HG02885 (cell line): Measurements from ENCODE around the gene CYP4F11.
"Not testable (repeated sequence)": the region's sequence is repeated elsewhere in the genome, so short reads cannot be mapped to it uniquely, and the experiment has no call there.

Experiments used
- ATAC-seq: cut with Tn5 transposase; IDR thresholded peaks from one replicate; pipeline ENCODE4 v1.9.1; 2021; ENCODE audit warnings: mild to moderate bottlenecking; ENCODE audit not compliant: unreplicated experiment, poor library complexity

CYP4F11 gene

DNA sequence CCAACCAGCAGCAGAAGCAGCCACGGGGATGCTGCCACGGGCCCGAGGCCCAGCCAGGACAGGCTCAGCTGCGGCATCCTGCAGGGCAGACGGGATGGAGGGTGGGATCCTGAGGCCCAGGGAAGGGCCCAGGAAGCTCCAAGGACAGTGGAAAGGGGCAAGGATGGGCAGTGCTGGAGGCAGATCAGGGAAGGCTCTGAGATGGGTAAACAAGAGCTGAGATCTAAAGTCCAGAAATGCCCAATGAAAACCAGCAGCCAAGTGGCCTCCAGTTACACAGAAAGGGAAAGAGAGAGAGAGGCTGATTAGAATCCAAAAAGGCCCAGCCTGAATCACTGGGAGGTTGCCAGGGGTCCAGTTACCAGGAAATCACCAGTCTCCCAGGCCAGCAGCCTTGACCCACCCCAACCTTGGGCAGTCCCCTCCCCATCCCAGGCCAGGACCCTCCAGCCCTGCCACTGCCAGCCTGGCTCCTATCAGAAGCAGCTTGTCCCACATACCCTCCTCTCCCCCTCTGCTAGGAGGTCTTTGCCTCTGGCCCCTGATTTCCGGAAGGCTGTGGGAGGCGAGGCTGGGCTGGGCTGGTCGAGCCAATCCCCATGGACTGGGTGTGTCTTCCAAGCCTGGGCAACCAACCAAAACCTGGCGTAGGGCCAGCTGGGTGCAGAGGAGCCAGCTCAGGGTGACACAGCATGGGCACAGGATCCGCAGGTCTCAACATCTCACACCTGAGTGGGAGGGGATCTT lies at the start of gene CYP4F11:
Gene CYP4F11 (minus strand): TSS at position 198 of the 747 bp plus-strand sequence. CDS start 121 bp downstream, at position 77.
- ATAC-seq: no peak

DNA sequence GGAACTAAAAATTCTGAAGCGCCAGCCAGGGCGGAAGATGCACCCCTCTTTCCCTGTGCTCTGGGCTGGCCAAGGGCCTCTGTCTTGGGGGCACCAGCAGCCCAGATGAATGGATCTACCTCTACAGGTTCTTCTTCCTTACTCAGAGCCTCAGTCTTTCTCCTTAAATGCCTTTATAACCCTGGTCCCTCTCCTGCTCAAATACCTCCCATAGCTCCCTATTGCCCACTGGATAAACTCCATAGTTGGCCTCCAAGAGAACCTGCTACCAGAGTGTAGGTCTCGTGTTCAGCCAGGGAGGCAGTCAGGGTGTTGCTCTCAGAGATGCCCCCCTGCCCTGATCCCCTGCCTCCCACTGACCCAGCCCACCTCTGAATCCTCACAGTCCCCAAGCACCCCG lies 45.0 kb upstream of the CYP4F11 start:
- no peak for ATAC-seq

DNA sequence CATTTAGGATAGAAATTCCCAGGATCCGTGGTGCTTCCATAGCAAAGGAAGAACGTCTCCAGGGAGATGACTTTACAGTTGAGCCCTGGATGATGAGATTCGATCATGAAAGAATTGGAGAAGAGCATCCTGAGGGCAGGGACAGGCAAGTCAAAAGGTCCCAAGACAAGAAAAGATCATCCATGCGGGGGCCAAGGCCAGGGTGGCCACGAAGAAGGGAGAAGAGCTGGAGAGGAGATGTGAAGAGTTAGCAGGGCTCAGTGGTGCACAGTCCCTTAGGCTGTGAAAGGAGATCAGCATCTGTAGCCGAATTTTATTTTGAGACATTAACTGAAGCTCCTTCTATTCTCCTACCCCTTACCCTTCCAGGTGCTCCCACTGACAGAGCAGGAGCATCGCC lies 43.4 kb upstream of the CYP4F11 start:
- ATAC-seq: no peak

- no peak for ATAC-seq
These were observed 42.7 kb upstream of the CYP4F11 start for GRCh38 chr19:15976836-15977689.

DNA sequence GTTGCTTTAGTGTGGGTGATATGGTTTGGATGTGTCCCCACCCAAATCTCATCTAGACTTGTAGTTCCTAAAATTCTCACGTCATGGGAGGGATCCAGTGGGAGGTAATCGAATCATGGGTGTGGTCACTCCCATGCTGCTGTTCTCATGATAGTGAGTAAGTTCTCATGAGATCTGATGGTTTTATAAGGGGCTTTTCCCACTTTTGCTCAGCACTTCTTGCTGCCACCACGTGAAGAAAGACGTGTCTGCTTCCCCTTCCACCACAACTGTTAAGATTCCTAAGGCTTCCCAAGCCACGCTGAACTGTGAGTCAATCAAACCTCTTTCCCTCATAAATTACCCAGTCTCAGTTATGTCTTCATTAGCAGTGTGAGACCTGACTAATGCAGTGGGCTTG lies 40.5 kb upstream of the CYP4F11 start:
- ATAC-seq: no peak

DNA sequence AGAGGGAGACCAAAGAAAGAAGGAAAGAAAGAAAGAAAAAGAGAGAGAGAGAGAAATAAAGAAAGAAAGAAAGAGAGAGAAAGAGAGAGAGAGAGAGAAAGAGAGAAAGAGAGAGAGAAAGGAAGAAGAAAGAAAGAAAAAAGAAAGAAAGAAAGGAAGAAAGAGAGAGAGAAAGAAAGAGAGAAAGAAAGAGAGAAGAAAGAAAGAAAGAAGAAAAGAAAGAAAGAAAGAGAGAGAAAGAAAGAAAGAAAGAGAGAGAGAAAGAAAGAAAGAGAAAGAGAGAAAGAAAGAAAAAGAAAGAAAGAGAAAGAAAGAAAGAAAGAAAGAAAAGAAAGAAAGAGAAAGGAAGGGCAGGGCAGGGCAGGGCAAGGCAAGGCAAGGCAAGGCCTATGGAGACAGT lies 37.7 kb upstream of the CYP4F11 start:
- ATAC-seq: not testable (repeated sequence)

DNA sequence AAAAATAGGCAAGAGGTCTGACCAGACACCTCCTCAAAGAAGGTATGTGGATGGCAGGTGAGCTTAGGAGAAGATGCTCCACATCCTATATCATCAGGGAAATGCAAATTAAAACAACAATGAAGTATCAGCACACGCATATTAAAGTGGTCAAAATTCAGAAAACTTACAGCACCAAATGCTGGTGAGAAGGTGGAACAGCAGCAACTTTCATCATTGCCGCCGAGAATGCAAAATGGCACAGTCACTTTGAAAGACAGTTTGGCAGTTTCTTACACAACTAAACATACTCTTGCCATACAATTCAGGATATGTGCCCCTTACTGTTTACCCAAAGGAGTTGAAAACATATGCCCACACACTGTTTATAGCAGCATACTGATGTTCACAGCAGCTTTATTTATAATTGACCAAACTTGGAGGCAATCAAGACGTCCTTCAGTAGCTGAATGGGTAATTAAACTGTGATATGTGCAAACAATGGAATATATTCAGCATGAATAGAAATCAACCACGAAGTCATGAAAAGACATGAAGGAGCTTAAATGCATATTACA lies 37.0 kb upstream of the CYP4F11 start:
- ATAC-seq: no peak

- no peak for ATAC-seq
These were observed 29.9 kb upstream of the CYP4F11 start for GRCh38 chr19:15964231-15964630.

- no peak for ATAC-seq
These were observed 28.0 kb upstream of the CYP4F11 start for GRCh38 chr19:15962319-15962718.

DNA sequence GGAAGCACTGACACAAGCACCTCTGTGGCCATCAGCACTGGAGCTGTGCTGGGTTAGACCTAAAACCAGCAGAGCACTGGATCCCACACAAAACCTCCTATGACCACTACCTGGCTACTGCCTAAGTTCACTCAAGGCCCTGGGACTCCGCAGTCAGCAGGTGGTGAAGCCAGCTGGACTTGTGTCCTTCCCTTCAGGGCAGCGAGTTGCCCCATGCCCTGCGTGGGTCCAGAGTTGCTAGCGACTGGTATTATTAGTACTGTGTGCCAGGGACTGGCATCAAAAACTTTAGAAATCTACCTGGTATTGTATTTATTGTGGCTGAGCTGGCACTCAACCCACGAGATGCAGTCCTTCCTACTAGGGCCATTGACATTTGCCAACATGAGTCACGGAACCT lies 20.5 kb upstream of the CYP4F11 start:
- ATAC-seq: no peak

DNA sequence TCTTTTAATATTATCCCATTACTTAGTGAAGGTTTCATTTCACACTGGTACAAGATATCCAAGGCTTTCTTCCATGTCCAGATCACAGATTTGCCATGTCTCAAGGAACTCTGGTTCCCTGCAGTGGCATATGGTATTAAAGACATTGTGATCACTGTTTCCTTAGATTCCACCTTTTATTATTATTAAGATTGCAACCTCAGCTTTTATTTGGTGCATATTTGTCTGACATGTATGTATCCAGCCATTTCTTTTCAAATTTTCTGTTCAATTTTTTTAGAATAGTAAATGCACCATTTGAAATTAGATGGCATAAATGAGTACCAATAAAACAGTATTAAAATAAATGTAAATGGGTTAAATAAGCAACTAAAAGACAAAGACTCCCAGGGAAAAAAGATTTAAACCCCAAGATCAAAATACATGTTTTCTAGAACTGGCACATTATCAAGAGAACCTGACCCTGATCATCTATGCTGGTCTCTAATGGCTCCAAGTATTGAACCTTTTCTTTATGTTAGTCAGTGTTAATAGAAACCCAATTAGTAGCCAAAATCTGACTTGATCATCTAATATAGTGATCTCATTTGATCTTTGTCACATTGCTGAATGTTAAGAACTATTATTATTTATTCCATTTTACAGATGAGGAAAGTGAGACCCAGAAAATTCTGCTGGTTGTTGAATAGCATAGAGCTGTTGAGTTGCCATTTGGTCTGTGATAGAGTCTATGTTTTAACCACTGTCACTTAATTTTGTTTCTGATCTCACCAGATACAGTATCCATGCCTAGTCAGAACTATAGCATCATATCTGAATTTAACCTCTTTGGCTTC lies 14.1 kb upstream of the CYP4F11 start, which contains the start of gene OR10H4:
Gene OR10H4 (plus strand): TSS at position 786 of the 836 bp plus-strand sequence. CDS start 0 bp downstream, at position 786.
- ATAC-seq: no peak

DNA sequence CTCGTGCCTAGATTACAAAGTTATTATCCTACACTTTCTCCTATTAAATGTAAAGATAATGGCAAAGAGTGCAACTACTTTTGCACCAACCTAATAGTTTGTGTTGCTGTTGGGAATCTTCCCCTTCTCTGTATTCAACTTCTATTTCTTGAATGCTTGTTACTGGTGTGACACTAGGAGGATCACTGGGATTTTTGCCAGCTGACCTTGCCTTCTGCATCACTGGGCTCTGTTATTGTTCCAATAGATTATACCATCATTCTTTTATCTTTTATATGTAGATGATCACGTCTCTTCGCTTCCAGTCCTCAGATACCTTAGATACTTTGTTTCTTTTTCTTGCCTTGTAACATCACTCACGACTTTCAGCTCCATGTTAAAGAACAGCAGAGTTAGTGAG lies 11.0 kb upstream of the CYP4F11 start:
- no peak for ATAC-seq

DNA sequence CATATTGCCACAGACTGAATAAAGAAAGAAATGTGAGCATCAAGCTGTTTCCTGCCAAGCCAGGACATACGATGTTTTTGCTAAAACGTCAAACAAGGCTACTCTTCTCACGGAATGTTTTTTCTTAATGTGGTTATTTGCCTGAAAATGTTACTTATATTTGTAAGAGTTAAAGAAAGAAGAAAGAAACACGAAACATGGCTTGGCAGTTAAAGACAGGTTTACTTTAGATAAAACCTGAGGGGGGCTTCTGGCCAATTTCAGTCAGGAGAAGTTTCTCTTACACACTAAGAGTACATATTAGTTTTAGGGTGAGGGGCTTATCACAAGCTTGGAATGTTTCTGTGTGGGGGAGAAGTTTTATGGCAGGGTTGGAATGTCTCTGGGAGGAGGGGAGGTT lies 10.1 kb upstream of the CYP4F11 start:
- ATAC-seq: no peak

DNA sequence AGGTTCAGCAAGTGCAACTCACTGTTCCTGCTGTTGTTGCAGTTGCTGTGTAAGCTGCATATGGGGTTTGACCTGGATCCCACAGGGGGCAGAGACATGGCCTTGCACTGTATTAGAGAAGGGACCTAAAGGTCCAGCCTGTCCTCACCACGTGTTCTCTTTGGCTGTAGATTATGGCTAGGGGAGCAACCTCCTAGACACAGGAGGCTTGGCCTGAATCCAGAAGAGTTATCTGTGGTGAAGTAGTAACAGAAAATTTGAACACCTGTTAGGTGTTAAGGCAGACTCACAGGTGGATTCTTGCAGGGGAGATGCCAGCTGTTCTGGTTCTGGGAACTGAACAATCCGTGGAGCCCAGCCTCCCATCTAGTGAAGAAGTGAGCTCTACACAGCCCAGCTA lies 3.4 kb upstream of the CYP4F11 start:
- no peak for ATAC-seq

DNA sequence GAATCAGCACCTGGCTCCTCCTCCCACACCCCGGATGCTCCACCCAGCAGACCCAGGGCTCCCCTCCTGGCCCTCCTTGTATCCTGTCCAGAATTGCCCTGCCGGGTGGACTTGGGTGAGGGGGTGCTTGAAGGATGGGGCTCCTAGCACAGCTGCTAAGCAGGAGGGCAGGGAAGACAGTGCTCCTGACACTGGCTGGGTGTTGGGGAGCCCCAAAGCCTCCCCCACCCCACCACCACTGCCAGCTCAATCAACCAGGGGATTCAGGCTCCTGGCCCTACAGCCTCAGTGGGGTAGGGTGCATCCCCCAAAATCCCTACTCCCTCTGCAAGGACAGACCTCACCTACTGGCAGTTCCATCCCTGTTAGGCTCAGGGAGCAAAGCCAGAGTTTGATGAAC lies 2.6 kb upstream of the CYP4F11 start:
- ATAC-seq: no peak

GRCh38 chr19:15936173-15936572 lies 1.8 kb upstream of the CYP4F11 start:
- ATAC-seq: no peak

DNA sequence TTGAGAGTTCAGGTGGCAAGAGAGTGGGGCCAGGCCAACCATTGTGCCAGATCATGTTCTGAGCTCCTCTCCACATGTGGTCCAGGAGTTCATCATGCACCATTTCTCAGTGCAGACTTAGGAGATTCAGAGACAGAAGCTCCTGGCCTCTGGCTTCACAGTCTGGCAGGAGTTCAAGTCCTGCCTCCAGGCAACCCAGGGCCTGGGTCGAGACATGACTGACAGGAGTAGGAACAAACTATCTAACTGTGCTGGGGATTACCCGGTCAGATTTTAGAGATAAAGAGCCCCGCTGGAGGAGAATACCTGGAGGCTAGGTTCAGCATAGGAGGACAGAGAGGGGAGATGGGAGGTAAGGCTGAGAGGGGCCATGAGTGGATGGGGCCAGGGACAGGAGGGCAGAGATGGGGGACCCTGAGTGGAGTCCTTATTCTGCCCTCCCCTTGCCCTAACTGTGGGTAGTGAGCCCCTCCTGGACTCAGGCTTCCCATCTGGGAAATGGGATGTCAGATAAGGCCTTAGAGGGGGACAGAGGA lies 906 bp upstream of the CYP4F11 start:
- no peak for ATAC-seq

DNA sequence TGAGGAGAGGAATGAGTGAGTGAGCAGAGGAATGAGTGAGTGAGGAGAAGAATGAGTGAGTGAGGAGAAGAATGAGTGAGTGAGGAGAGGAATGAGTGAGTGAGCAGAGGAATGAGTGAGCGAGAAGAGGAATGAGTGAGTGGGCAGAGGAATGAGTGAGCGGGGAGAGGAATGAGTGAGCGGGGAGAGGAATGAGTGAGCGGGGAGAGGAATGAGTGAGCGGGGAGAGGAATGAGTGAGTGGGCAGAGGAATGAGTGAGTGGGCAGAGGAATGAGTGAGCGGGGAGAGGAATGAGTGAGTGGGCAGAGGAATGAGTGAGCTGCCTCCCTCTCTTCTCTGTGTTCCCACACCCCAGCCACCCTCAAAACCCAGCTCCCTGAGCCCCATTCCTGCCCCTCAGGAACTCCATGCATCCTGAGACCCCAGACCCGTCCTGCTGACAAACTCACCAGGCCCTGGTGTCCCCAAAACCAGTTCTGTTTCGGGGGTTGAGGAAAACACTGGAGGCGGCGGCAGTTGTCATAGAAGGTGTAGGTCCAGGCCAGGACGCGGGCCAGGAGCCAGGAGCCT lies 483 bp downstream of the CYP4F11 start:
- ATAC-seq: not testable (repeated sequence)

DNA sequence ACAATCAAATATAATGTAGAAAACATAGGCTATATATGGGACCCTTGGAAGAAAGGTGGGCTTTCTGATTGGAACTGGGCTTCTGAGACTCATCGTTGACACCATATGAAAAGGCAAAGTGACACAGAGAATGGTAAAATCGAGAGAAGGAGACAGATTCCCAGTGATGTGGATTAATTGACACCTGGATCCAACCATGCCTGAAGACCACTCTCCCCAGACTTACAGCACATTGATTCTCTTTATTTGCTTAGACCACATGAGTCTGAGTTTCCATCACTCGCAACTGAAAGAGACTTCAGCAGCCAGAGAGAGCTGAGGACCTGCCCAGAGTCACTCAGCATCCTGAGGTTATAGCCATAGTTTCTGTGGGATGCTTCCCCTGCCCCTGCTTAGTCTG lies 6.0 kb downstream of the CYP4F11 start:
- ATAC-seq: no peak

GRCh38 chr19:15926484-15926883 lies 7.8 kb downstream of the CYP4F11 start:
- no peak for ATAC-seq
